ENCODE data around the gene ZNF491.
"Not testable (repeated sequence)": the region's sequence is repeated elsewhere in the genome, so short reads cannot be mapped to it uniquely, and the experiment has no call there.

DNA sequence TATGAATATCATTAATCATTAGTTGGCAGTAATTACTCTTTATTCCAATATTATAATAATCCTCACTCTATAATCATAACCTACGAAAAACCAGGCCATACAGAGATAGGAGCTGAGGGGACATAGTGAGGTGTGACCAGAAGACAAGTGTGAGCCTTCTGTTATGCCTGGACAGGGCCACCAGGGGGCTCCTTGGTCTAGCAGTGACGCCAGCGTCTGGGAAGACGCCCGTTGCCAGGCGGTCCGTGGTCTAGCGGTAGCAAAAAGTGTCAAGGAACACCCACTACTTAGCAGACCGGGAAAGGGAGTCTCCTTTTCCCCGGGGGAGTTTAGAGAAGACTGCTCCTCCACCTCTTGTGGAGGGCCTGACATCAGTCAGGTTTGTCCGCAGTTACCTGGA lies 26.8 kb upstream of the ZNF491 start:
- TF ChIP-seq POLR2A (IDR thresholded peaks at IDR 0.05) = not testable (repeated sequence)
- TF ChIP-seq, protein P1, sequence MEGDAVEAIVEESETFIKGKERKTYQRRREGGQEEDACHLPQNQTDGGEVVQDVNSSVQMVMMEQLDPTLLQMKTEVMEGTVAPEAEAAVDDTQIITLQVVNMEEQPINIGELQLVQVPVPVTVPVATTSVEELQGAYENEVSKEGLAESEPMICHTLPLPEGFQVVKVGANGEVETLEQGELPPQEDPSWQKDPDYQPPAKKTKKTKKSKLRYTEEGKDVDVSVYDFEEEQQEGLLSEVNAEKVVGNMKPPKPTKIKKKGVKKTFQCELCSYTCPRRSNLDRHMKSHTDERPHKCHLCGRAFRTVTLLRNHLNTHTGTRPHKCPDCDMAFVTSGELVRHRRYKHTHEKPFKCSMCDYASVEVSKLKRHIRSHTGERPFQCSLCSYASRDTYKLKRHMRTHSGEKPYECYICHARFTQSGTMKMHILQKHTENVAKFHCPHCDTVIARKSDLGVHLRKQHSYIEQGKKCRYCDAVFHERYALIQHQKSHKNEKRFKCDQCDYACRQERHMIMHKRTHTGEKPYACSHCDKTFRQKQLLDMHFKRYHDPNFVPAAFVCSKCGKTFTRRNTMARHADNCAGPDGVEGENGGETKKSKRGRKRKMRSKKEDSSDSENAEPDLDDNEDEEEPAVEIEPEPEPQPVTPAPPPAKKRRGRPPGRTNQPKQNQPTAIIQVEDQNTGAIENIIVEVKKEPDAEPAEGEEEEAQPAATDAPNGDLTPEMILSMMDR (IDR thresholded peaks at IDR 0.05) = peak in 1 of 4 experiments; percentile 14

All from sigmoid colon (tissue), 3 donors.